NCI-H2029 (cell line): ENCODE results near the gene ARIH1.
"Not testable (repeated sequence)": the region's sequence is repeated elsewhere in the genome, so short reads cannot be mapped to it uniquely, and the experiment has no call there.

Experiments
- DNase-seq: peaks from one replicate; lab custom pipeline; 2025; lab: John Stamatoyannopoulos, UW

ARIH1 gene, protein sequence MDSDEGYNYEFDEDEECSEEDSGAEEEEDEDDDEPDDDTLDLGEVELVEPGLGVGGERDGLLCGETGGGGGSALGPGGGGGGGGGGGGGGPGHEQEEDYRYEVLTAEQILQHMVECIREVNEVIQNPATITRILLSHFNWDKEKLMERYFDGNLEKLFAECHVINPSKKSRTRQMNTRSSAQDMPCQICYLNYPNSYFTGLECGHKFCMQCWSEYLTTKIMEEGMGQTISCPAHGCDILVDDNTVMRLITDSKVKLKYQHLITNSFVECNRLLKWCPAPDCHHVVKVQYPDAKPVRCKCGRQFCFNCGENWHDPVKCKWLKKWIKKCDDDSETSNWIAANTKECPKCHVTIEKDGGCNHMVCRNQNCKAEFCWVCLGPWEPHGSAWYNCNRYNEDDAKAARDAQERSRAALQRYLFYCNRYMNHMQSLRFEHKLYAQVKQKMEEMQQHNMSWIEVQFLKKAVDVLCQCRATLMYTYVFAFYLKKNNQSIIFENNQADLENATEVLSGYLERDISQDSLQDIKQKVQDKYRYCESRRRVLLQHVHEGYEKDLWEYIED

DNA sequence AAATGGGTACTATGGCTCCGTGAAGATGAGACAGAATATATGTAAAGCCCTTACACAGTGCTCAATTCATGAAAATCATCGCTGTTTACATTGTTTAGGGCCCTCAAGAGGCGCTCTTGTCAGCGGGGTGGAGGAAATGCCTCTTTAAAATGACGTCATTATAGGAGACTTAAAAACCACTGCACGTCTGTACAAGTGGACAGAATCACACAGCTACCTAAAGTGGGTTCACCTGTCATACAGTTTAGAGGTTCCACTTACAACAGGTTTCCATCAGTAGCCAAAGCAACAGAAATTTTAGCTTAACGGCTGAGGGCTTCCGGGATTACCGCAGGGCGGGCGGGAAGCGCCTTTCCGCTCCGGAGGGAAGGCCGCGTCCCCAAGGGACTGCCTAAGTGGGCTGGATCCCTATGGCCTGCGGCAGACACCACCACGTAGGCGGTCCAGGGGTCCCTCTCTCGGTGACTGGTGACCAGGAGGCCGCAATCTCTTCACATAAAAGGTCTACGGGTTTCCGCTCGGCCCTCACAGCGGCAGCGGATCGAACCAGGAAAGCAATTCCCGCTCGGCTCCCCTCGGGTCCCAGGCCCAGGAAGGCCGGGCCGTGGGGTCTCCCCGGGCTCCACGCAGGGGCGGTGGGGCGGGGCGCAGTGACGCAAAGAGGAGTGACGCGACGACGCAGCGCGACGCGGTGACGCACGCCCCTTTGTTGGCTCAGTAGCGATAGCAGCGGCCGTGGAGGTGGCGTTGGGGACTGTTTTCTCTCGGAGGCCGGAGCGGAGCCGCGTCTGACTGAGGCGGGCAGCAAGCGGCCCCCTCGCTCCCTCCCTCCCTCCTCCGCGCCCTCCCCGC is at the start of gene ARIH1:
Gene ARIH1 (plus strand): TSS at position 717 of the 852 bp plus-strand sequence. CDS start 310 bp downstream, outside the sequence.
- DNase-seq, result peak; percentile 75

DNA sequence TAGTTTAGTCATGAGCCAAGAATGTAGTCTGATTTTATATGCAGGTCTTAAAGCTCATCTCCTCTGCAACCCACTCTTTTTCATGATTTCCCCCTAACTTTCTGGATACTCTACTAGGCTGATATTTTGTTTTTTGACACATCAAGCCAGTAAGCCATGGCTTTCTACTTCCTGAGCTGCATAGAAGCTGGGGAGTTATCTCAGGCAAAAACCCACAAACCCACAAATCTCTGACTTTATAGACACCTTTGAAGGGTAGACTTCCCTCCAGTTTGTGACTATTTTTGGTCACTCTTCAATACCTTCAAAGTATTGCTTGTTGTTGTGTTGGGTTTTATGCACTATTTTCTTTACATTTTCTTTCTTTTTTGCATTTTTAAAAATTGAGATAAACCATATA is 47.4 kb upstream of the ARIH1 start:
- no peak for DNase-seq

DNA sequence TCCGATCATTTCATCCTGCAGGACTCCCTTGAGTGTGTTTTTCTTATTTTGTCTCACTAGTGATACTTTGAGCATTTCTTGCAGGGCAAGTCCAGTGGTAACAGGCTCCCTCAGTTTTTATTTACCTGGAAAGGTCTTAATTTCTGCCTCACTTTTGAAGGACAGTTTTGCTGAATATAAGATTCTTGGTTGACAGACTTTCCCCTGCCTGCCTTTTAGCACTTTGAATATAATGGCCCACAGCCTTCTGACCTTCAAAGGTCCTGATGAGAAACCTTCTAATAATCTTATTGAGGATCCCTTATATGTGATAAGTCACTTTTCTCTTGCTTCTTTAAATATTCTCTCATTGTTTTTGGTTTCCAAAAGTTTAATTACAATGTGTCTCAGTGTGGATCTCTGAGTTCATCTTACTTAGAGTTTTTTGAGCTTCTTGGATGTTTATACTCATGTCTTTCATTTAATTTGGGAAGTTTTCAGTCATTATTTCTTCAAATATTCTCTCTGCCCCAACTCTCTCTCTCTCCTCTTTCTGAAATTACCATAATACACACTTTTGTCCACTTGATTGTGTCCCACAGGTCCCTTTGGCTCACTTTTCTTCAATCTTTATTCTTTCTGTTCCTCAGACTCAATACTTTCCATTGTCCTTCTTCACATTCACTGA is 36.3 kb upstream of the ARIH1 start:
- no peak for DNase-seq

DNA sequence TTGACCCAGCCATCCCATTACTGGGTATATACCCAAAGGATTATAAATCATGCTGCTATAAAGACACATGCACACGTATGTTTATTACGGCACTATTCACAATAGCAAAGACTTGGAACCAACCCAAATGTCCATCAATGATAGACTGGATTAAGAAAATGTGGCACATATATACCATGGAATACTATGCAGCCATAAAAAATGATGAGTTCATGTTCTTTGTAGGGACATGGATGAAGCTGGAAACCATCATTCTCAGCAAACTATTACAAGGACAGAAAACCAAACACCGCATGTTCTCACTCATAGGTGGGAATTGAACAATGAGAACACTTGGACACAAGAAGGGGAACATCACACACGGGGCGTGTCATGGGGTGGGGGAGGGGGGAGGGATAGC is 31.3 kb upstream of the ARIH1 start:
- DNase-seq, result not testable (repeated sequence)

DNA sequence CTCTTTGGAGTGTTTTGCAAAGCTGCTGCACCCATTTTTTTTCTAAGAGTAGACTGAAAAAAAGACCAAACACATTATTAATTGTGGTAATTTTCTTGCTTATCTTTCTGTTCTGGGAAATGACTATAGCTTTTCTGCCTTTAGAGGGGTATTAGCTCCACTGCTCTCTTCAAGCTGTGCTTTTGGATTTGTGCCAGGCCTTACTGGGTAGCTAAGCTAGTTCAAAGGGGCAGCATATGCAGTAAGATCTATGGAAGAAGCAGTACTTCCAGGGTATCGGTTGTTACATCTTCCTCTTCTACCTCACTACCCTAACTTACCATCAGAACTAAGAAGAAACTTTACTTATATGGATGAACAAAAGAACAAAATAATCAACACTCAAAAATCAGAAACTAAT is 28.7 kb upstream of the ARIH1 start:
- no peak for DNase-seq

DNA sequence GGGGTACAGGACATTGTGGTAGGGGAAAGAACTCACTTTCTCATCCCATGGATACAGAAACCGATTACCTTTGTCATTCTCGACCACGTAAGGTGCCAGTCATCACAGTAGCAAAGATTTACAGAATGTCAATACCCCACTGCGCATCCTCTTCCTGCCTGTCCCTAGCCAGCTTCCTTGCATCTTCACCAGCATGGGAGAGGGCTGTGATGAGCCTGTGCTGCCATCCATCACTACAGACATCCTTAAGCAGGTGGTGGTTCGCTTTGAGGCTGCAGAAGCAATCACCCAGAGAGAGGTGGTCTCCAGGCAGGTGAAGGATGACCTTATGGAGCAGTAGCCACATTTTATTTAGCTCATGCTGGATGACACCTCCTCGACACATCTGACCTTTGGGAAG is 23.3 kb upstream of the ARIH1 start:
- DNase-seq, result no peak

DNA sequence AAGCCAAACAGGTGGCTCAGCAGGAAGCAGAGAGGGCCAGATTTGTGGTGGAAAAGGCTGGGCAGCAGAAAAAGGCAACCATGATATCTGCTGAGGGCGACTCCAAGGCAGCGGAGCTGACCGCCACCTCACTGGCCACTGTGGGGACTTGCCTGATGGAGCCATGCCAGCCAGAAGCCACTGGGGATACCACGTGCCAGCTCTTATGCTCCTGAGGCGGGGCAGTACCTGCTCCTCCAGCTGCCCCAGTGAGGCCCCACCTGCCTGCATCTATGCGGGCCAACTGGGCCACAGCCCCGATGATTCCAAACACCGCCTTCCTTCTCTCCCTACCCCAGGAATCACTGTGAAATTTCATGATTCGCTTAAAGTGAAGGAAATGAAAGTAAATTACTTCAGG is 22.9 kb upstream of the ARIH1 start:
- no peak for DNase-seq

DNA sequence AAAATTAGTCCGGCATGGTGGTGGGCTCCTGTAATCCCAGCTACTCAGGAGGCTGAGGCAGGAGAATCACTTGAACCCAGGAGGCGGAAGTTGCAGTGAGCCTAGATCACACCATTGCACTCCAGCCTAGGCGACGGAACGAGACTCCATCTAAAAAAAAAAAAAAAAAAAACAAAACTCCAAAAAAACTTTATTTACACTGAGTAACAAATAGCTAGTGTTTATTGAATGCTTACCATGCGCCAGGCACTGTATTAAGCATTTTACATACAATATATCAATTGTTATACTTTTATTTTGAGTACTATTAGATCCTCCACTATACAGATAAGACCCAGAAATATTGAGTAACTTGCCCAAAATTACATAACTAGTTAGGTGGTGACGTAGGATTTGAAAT is 17.4 kb upstream of the ARIH1 start:
- no peak for DNase-seq

DNA sequence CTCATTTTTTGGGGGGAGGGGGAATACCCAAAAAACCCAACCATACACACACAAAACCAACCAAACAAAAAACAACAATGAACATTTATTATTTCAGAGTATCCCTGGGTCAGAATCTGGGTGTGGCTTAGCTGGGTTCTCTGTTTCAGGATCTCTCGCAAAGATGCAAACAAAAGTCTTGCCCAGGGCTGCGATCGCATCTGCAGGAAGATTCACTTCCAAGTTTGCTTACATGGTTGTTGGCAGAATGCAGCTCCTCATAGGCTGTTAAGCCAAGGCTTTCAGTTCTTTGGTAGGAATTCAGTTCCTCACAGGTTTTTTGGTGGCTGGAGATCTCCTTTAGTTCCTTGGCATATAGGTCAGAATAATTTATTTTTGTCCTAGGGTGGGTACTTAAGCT is 13.7 kb upstream of the ARIH1 start:
- DNase-seq, result no peak

DNA sequence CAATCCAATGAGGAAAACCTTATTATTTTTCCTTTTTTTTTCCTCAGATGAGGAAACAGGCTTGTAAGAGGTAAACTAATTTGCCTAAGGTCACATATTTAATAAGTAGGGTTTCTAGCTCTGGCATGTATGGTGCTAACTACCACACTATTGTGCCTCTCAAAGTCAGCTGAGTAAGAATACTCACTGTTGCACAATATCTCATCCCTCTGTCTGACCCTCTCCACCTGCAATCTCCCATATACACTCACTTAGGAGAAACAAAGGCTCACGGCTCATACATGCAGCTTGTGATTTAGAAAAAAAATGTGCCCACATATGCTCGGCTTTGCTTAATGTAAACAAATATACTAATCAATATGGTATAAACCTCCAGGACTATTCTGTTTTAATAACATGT is 10.4 kb upstream of the ARIH1 start:
- DNase-seq, result no peak

DNA sequence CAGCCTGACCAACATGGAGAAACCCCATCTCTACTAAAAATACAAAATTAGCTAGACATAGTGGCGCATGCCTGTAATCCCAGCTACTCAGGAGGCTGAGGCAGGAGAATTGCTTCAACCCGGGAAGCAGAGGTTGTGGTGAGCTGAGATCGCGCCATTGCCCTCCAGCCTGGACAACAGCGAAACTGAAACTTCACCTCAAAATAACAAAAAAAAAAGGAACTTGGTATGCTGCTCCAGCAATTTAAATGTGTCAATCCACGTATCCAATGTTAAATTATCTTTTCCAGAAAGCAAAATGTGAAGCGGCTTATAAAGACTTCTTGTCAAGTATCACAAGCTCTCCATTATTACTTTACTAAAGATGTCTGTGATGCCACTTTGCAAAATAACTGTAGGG is 9.9 kb upstream of the ARIH1 start:
- DNase-seq, result no peak

DNA sequence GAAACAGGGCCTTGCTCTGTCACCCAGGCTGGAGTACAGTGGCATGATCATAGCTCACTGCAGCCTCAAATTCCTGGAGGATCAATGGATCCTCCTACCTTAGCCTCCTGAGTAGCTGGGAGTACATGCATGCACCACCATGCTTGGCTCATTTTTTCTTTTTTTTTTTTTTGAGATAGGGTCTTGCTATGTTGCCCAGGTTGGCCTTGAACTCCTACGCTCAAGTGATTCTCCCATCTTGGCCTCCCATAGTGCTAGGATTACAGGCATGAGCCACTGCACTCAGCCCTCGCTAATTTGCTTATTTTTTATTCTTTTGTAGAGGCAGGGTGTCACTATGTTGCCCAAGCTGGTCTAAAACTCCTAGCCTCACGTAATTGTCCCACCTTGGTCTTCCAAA is 6.0 kb upstream of the ARIH1 start:
- DNase-seq, result no peak

DNA sequence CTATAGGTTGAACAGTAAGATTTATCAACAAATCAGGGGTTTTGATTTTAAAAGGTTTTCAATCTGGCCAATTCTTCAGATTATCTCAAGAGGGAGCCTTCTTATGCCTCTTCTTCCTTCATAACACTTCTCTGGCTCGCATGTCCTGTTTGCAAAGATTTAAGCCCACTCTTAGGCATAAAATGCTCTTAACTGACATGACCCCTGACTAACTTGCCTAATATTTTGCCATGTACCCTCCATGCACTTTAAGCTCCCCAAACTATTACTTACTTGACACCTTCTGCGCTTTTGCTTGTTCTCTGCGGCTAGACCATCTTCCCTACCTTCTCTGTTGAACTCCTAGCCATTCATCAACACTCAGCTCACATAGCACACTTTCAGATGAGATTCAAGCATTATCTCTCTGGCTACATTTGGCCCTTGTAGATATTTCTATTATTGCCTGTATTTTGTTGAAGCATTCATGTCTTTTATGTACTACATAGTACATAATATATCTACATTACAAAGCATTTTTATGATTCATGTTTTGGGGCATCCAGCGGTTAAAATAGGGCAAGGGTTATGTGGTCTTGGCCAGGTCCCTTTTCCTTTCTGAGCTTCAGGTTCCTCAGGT is 1.0 kb upstream of the ARIH1 start:
- DNase-seq, result no peak

DNA sequence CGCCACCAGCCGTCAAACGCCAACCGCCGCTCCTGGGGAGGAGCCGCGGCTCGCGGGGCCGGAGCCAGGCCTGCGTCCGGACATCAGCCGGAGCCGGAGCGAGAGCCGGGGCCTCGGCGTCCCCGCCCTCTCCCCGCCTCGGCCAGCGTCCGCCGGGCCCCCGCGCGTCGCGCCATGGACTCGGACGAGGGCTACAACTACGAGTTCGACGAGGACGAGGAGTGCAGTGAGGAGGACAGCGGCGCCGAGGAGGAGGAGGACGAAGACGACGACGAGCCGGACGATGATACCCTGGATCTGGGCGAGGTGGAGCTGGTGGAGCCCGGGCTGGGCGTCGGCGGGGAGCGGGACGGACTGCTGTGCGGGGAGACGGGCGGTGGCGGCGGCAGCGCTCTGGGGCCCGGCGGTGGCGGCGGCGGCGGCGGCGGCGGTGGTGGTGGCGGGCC is 359 bp downstream of the ARIH1 start:
- DNase-seq, result no peak

DNA sequence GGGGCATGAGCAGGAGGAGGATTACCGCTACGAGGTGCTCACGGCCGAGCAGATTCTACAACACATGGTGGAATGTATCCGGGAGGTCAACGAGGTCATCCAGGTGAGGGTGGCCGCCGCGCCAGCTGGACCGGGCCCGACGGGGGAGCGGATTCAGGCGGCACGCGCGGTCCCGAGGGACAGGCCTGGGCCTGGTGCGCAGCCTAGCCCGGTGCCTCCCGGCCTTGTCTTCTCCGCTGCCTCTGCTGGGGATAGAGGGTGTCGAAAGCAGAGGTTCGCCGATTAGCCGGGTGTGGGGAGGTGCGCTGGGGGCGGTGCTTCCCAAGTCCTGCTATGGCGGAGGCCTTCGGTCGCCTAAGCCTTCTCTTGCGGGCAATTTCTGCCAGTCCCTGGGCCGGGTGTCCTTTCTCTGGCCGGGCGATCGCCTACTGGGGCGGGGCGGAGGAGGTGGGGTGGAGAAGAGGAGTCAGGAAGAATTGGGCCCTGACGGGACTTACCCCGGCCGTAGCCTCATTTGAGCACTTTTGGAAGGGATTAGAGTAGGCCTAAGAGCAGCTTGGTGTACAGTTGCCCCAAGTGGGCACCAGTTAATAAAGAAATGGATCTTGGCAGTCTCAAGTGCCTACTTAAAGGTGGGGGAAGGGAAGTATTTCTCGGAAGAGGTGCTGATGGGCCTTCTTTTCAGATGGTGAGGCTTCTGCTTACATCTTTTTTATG is 940 bp downstream of the ARIH1 start:
- DNase-seq, result peak; percentile 6

DNA sequence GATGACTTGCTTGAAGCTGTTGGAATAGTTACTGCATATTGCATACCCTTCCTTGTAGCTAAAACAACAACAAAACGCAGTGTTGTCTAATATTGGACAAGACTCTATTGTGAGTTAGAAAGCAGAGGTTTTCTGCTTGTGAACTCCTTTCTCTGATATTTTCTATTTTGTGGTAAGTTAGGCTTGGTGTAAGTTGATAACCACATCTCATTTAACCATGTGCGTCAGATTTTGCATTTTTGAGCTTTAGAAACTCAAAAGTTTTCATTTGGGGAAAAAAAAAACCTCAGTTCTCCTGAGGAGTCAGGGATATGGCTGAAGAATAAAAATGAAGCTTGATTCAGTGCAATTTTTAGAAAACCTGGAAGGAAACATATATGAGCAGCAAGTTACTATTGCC is 1.5 kb downstream of the ARIH1 start:
- no peak for DNase-seq

DNA sequence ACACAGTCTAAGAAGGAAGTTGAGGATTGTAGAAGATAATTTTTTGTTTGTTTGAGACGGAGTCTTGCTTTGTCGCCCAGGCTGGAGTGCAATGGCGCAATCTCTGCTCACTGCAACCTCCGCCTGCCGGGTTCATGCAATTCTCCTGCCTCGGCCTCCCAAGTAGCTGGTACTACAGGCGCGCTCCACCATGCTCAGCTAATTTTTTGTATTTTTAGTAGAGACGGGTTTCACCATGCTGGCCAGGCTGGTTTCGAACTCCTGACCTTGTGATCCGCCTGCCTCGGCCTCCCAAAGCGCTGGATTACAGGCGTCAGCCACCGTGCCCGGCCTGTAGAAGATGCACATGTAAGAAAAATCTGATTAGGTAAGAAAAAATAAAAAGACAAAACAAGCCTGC is 2.2 kb downstream of the ARIH1 start:
- not testable (repeated sequence) for DNase-seq

DNA sequence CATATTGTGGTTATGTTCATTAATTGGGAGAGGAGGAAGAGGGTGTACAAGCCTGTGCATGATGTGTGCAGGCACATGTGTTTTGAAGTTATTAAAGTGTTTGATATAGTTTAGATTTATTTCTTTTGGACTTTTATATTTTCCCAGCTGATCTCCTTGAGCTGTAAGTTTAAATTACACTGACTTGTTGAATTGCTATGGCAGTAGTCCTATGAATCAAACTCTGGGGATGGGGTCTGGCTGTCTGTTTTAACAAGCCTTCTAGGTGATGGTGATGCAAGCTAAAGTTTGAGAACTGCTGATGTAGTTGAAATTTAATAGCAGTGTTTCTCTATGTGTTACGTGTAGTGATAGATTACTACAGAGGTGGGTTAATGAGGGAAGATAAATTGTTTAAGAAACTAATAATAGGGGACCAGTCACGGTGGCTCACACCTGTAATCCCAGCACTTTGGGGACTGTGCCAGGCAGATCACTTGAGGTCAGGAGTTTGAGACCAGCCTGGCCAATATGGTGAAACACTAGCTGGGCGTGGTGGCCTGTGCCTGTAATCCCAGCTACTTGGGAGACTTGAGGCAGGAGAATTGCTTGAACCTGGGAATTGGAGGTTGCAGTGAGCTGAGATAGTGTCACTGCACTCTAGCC is 7.0 kb downstream of the ARIH1 start:
- no peak for DNase-seq

DNA sequence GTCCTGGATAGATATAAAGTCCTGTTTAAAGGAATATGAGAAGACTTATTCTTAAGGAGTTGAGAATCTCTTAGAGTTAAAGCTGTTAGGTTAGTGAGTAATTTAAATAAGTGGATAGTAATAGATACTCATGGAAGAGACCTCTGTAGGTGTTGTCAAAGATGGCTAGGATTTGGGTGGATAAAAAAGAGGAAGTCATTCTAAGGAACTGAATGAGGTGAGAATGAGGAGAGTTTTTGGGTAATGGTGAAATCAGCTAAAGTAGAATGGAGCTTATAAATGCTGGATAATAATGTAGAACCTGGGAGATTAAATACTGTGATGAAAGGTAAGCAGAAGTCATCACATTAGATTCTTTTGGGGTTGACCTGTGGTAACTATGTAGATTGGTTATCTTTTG is 8.1 kb downstream of the ARIH1 start:
- no peak for DNase-seq

DNA sequence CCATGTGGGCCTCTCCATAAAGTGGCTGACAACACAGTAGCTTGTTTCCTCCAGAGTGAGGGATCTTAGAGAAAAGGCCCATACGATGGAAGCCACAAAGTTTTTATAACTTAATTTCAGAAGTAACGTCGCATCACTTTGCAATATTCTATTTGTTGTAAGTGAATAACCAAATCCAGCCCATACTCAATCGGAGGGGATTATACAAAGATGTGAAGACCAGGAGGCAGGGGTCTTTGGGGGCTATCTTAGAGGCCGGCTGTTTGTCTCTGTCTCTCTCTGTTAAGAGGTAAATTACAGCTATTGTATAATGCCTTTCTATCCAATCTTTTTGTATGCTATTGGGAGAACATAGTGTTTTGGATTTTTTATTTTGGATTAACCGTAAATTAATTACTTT is 9.1 kb downstream of the ARIH1 start:
- DNase-seq, result no peak

DNA sequence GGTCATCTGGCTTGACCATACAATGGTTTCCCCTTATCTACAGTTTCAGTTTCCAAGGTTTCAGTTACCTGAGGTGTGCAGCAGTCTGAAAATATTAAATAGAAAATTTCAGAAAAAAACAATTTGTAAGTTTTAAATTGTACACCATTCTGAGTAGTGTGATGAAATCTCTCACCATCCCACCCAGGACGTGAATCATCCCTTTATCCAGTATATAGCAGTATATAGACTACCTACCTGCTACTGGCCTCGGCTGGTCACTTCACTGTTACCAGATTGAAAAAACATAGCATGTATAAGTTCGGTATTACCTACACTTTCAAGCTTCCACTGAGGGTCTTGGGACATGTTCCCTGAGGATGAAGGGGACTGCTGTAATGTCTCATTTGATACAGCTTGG is 12.0 kb downstream of the ARIH1 start:
- no peak for DNase-seq
